ENCODE results near the gene ATG16L2. TPM values are rescaled to one million over a fixed set of nuclear protein-coding genes. Genes with fewer than 3 reads are reported as not detected.

Gene ATG16L2
- total and polyA plus RNA-seq, 10 of the 15 experiments (the other 5 are each of a cell fraction or from before 2014, with no cell fraction given) = 1.9 to 67.7 (median 30.4) TPM

DNA sequence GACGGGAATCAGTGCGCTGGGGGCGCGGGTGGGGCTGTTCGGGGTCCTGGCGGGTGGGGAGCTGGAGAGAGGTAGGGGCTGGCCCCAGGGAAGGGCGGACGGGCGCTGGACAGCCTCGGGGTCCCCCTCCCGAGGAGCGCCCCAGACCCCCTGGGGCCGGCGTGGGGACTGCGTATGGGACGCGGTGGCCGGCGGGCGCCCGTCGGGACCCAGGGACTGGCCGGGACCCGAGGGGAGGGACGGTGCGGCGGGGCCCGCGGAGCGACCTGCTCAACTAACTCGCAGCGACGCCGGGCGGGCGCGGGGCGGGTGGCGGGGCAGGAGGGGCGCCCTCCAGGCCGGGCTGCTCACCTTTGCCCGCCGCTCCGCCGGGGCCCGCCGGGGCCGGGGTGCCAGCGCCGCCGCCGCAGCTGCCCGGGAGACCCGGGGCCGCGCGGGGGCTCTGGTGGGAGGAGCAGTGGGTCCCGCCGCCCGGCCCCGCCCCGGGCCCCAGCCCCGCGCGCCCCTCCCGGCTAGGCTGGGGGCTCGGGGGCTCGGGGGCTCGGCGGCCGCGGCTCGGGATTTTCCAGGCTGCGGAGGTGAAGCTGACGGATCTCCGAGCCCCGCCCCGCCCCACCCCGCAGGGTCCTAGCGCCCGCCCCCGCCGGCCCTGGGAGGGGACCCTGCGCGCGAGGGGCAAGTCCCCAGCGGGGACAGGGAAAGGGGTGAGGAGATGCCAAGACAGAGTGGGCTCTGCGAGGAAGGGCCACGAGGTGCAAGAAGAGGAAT is 32.7 kb upstream of the ATG16L2 start:
- ATAC-seq (peak; percentile 76), FAIRE-seq (no peak), DNase-seq (ENCODE audit: low read depth, low spot score) (no peak)
- no peaks in the 10 kb centered on the region for H3K36me3 ChIP-seq (ENCODE audit: control insufficient read depth in 2 of 2, insufficient read depth in 2 of 2, low read length in 1 of 2)
- H2AFZ ChIP-seq (ENCODE audit: control insufficient read depth, low read depth, low read length) = peak overlapping the region; percentile 3
- CTCF ChIA-PET = interaction anchor here (0.7 to 15.0 kb wide), 3 partner anchors 12 to 55 kb away, joined by 3 to 469 read pairs (median 65); partner anchors contain the start of gene STARD10
- H3K79me2 ChIP-seq (ENCODE audit: control insufficient read depth, insufficient read depth, low read length) = no peaks in the 10 kb centered on the region
- H3K27me3 ChIP-seq (replicated peaks in 1 of 2; ENCODE audit: control insufficient read depth in 2 of 2, insufficient read depth in 2 of 2, low read length in 1 of 2) = no peaks in the 10 kb centered on the region
- peaks cover 11% of the 10 kb centered on the region for H3K4me1 ChIP-seq (ENCODE audit: control insufficient read depth, insufficient read depth, low read length)
- in situ Hi-C loops (cut with MboI) = no loop called here
- H3K4me2 ChIP-seq (ENCODE audit: control insufficient read depth, insufficient read depth) = peak overlapping the region; percentile 79
- TF ChIP-seq, protein P1, sequence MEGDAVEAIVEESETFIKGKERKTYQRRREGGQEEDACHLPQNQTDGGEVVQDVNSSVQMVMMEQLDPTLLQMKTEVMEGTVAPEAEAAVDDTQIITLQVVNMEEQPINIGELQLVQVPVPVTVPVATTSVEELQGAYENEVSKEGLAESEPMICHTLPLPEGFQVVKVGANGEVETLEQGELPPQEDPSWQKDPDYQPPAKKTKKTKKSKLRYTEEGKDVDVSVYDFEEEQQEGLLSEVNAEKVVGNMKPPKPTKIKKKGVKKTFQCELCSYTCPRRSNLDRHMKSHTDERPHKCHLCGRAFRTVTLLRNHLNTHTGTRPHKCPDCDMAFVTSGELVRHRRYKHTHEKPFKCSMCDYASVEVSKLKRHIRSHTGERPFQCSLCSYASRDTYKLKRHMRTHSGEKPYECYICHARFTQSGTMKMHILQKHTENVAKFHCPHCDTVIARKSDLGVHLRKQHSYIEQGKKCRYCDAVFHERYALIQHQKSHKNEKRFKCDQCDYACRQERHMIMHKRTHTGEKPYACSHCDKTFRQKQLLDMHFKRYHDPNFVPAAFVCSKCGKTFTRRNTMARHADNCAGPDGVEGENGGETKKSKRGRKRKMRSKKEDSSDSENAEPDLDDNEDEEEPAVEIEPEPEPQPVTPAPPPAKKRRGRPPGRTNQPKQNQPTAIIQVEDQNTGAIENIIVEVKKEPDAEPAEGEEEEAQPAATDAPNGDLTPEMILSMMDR (IDR thresholded peaks at IDR 0.05 in 2 of 3, conservative IDR thresholded peaks at IDR 0.05 in 1 of 3; ENCODE audit: control insufficient read depth in 2 of 3, extremely low read depth in 1 of 3, insufficient read depth in 1 of 3, low read depth in 3 of 3, low read length in 3 of 3) = no peak
- TF ChIP-seq, protein P2, sequence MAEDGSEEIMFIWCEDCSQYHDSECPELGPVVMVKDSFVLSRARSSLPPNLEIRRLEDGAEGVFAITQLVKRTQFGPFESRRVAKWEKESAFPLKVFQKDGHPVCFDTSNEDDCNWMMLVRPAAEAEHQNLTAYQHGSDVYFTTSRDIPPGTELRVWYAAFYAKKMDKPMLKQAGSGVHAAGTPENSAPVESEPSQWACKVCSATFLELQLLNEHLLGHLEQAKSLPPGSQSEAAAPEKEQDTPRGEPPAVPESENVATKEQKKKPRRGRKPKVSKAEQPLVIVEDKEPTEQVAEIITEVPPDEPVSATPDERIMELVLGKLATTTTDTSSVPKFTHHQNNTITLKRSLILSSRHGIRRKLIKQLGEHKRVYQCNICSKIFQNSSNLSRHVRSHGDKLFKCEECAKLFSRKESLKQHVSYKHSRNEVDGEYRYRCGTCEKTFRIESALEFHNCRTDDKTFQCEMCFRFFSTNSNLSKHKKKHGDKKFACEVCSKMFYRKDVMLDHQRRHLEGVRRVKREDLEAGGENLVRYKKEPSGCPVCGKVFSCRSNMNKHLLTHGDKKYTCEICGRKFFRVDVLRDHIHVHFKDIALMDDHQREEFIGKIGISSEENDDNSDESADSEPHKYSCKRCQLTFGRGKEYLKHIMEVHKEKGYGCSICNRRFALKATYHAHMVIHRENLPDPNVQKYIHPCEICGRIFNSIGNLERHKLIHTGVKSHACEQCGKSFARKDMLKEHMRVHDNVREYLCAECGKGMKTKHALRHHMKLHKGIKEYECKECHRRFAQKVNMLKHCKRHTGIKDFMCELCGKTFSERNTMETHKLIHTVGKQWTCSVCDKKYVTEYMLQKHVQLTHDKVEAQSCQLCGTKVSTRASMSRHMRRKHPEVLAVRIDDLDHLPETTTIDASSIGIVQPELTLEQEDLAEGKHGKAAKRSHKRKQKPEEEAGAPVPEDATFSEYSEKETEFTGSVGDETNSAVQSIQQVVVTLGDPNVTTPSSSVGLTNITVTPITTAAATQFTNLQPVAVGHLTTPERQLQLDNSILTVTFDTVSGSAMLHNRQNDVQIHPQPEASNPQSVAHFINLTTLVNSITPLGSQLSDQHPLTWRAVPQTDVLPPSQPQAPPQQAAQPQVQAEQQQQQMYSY (CRISPR knock-in tag; IDR thresholded peaks at IDR 0.05) = no peak
- TF ChIP-seq, protein P3, sequence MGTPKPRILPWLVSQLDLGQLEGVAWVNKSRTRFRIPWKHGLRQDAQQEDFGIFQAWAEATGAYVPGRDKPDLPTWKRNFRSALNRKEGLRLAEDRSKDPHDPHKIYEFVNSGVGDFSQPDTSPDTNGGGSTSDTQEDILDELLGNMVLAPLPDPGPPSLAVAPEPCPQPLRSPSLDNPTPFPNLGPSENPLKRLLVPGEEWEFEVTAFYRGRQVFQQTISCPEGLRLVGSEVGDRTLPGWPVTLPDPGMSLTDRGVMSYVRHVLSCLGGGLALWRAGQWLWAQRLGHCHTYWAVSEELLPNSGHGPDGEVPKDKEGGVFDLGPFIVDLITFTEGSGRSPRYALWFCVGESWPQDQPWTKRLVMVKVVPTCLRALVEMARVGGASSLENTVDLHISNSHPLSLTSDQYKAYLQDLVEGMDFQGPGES (IDR thresholded peaks at IDR 0.05) = no peak
- TF ChIP-seq IKZF1 (conservative IDR thresholded peaks at IDR 0.05) = peak; percentile 38
- TF ChIP-seq NR2F1 (conservative IDR thresholded peaks at IDR 0.05) = 0 out of 2 replicates have a peak, but pooled peaks have one; percentile 22
- no peak for TF ChIP-seq NR2C1 (IDR thresholded peaks at IDR 0.05)
- peak in 1 of 2 experiments; percentile 57; a peak in 1 of 3 replicates for TF ChIP-seq EGR1 (IDR thresholded peaks at IDR 0.05; ENCODE audit: borderline replicate concordance in 1 of 2, low read depth in 2 of 2, low read length in 2 of 2)
- H4K20me1 ChIP-seq (ENCODE audit: control insufficient read depth, insufficient read depth) = no peaks in the 10 kb centered on the region
- no peak overlapping the region; the same call in 1 of the 2 replicates for H3K9ac ChIP-seq (ENCODE audit: control insufficient read depth, insufficient read depth, low read length)
- no TSS peak for BruUV-seq (replicated peaks)
- WGBS (ENCODE audit: insufficient coverage, insufficient replicate concordance, low lambda C conversion rate, missing lambda C conversion rate) = 4% methylated on average over 33 of the region's 89 CpGs
- no peak overlapping the region for H3K27ac ChIP-seq (ENCODE audit: control insufficient read depth, insufficient read depth)
- H3K9me3 ChIP-seq (replicated peaks; ENCODE audit: control insufficient read depth, insufficient read depth, low read length) = no peaks in the 10 kb centered on the region
- intact Hi-C loops (cut with micrococcal nuclease; ENCODE audit: unreplicated experiment) = no loop called here
- SMC1A ChIA-PET (ENCODE audit: uncharacterized antibody, unreplicated experiment) = interaction anchor here (1.0 to 1.8 kb wide), 5 partner anchors 9 to 16 kb away, joined by 3 to 13 read pairs (median 3); partner anchors contain the start of gene STARD10
- RAD21 ChIA-PET (ENCODE audit: unreplicated experiment) = interaction anchor here (1.2 to 2.3 kb wide), 6 partner anchors 12 to 113 kb away, joined by 4 to 24 read pairs (median 7); partner anchors contain the start of gene STARD10
- POLR2A ChIA-PET = interaction anchor here (0.6 to 2.3 kb wide), 4 partner anchors 12 to 52 kb away, joined by 3 to 19 read pairs (median 3); partner anchors contain the start of gene STARD10
- peak overlapping the region; percentile 56 for H3K4me3 ChIP-seq
